ENCODE results near the gene LILRB1. TPM values are rescaled to one million over a fixed set of nuclear protein-coding genes. Genes with fewer than 3 reads are reported as not detected.
"Not testable (repeated sequence)": the region's sequence is repeated elsewhere in the genome, so short reads cannot be mapped to it uniquely, and the experiment has no call there.

Gene LILRB1
- polyA plus RNA-seq, 1 experiment = not detected

DNA sequence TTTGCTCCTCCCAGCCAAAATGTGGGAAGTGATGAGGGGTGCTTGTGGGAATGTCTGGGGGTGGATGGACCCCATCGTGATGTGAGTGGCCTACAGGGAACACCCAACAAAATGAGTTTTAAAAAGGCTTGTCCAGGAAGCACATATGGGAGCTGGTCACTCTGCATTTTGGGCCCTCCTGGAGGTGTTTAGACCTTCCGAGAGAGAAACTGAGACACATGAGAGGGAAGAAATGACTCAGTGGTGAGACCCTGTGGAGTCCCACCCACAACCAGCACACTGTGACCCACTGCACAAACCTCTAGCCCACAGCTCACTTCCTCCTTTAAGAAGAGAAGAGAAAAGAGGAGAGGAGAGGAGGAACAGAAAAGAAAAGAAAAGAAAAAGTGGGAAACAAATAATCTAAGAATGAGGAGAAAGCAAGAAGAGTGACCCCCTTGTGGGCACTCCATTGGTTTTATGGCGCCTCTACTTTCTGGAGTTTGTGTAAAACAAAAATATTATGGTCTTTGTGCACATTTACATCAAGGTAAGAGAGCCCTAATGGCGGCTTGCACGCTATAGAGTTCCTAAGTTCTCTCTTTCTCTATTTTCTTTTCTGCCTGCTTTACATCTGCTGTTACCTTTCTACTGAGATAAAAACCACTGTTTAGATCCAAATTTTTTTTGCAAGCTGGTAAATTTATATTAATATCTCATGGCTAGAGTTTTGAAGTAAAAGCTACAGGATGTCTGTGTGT is 13.3 kb upstream of the LILRB1 start:
- H3K27me3 ChIP-seq (ENCODE audit: control insufficient read depth, insufficient read depth, low read length) = no peaks in the 10 kb centered on the region
- no peak overlapping the region for H3K4me3 ChIP-seq (ENCODE audit: low read depth, low read length)
- POLR2A ChIA-PET = no interaction called here
- CTCF ChIA-PET = interaction anchor here (1.2 kb wide), 1 partner anchor 59 kb away, joined by 3 read pairs; no protein-coding TSS in a partner anchor
- TF ChIP-seq, protein P1, sequence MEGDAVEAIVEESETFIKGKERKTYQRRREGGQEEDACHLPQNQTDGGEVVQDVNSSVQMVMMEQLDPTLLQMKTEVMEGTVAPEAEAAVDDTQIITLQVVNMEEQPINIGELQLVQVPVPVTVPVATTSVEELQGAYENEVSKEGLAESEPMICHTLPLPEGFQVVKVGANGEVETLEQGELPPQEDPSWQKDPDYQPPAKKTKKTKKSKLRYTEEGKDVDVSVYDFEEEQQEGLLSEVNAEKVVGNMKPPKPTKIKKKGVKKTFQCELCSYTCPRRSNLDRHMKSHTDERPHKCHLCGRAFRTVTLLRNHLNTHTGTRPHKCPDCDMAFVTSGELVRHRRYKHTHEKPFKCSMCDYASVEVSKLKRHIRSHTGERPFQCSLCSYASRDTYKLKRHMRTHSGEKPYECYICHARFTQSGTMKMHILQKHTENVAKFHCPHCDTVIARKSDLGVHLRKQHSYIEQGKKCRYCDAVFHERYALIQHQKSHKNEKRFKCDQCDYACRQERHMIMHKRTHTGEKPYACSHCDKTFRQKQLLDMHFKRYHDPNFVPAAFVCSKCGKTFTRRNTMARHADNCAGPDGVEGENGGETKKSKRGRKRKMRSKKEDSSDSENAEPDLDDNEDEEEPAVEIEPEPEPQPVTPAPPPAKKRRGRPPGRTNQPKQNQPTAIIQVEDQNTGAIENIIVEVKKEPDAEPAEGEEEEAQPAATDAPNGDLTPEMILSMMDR (IDR thresholded peaks at IDR 0.05; ENCODE audit: insufficient read depth, low read depth, low read length) = no peak
- H3K36me3 ChIP-seq (ENCODE audit: control insufficient read depth, insufficient read depth, low read length) = no peaks in the 10 kb centered on the region
- no peak for DNase-seq (ENCODE audit: low read depth)

DNA sequence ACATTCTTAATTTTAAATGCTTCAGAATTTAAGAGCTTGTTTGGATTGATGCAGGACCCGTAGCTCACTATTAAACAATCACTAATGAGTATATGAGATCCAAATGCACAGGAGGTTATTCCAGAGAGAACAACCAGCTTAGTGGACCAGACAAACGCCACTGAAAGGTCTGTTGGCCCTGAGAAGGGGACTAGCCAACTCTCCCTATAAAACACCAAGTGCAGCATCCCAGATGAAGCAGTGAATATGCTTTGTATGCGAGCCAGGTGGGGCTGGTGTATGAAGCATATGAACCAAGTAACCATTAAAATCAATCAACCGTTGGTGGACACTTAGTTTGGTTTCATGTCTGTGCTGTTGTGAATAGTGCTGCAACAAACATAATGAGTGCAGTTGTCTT is 9.8 kb upstream of the LILRB1 start:
- ChIA-PET CTCF (no interaction called here), POLR2A (no interaction called here)

DNA sequence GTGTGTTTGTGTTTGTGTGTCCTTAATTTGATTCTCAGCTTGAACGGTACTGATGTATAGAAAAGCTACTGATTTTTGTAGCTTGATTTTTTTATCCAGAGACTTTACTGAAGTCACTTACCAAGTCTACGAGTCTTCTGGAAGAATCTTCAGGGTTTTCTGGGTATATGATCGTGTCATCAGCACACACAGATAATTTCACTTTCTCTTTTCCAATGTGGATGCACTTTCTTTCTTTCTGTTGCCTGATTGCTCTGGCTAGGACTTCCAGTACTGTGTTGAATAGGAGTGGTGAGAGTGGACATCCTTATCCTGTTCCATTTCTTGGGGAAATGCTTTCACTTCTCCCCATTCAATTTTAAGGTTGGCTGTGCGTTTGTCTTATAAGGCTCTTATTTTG is 7.9 kb upstream of the LILRB1 start:
- Histone ChIP-seq H3K36me3 (ENCODE audit: control insufficient read depth, insufficient read depth, low read length) (no peaks in the 10 kb centered on the region), H3K27me3 (ENCODE audit: control insufficient read depth, insufficient read depth, low read length) (no peaks in the 10 kb centered on the region), H3K4me3 (ENCODE audit: low read depth, low read length) (no peak overlapping the region)
- ChIA-PET POLR2A (no interaction called here), CTCF (no interaction called here)
- no peak for DNase-seq (ENCODE audit: low read depth)
- TF ChIP-seq, protein P1 (IDR thresholded peaks at IDR 0.05; ENCODE audit: insufficient read depth, low read depth, low read length) = no peak

More for the DNA sequence above, 9.8 kb upstream of the LILRB1 start:
- no peak overlapping the region for H3K4me3 ChIP-seq (ENCODE audit: low read depth, low read length)
- DNase-seq (ENCODE audit: low read depth) = no peak
- no peaks in the 10 kb centered on the region for H3K36me3 ChIP-seq (ENCODE audit: control insufficient read depth, insufficient read depth, low read length)
- no peaks in the 10 kb centered on the region for H3K27me3 ChIP-seq (ENCODE audit: control insufficient read depth, insufficient read depth, low read length)
- TF ChIP-seq, protein P1 (IDR thresholded peaks at IDR 0.05; ENCODE audit: insufficient read depth, low read depth, low read length) = no peak

- H3K27me3 ChIP-seq (ENCODE audit: control insufficient read depth, insufficient read depth, low read length); POLR2A ChIA-PET; DNase-seq (ENCODE audit: low read depth); H3K4me3 ChIP-seq (ENCODE audit: low read depth, low read length); H3K36me3 ChIP-seq (ENCODE audit: control insufficient read depth, insufficient read depth, low read length); CTCF ChIA-PET: not testable (repeated sequence)
Measured at GRCh38 chr19:54624234-54624633, 6.0 kb upstream of the LILRB1 start.

DNA sequence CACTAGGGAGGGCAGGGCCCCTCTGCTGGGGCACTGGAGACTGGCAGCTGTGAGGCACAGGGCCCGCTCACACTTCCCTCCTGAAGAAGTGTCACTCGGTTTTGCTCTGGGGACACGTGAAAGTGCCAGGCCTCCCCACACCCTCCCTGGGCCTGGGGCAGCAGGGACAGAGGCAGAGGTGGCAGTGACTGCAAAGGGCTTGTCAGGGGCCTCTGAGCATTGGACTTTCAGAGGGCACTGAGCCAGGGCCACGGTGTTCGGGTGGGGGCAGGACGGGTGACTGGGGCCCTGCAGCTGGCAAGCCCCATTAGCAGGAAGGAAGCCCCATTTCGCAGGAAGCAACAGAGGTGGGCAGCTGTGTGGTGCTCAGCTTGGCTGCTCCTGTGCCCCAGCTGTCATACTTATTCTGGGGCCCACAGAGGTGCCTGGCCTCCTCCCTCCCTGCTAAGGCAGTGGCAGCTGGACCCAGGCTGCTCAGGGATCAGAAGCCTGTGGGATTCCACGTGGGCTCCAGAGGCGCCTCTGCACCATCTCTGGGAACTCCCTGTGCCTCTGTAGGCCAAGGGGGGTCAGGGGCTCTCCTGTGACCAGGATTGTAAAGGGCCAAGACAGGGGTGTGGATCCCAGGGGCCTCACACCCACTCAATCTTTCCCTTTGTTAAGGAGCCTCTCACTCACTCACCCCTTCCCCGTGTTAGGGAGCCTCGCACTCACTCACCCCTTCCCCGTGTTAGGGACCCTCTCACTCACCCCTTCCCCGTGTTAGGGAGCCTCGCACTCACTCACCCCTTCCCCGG is 5.2 kb upstream of the LILRB1 start:
- H3K4me3 ChIP-seq (ENCODE audit: low read depth, low read length); H3K36me3 ChIP-seq (ENCODE audit: control insufficient read depth, insufficient read depth, low read length); H3K27me3 ChIP-seq (ENCODE audit: control insufficient read depth, insufficient read depth, low read length); DNase-seq (ENCODE audit: low read depth); CTCF ChIA-PET; POLR2A ChIA-PET: not testable (repeated sequence)

DNA sequence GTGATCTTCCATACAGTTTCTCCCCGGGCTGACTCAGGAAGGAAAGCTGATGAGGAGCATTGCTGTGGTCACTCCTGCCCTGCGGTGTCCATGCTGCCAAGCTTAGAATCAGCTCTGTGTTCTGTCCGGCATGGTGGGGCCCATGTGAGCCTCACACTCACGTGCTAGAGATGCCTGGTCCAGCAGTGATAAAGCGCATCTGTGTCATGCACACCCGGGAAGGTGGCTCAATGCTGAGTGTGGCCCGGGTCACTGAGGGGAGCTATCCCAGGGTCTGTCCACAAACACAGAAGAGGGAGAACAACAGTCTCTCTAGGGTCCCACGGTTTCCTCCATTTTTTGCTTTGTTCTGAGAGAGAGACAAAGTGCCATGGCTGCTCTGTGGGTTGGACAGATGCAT is 3.5 kb upstream of the LILRB1 start:
- no peak for DNase-seq (ENCODE audit: low read depth)
- Histone ChIP-seq H3K4me3 (ENCODE audit: low read depth, low read length) (no peak overlapping the region), H3K27me3 (ENCODE audit: control insufficient read depth, insufficient read depth, low read length) (no peaks in the 10 kb centered on the region), H3K36me3 (ENCODE audit: control insufficient read depth, insufficient read depth, low read length) (no peaks in the 10 kb centered on the region)
- POLR2A ChIA-PET = no interaction called here
- CTCF ChIA-PET = no interaction called here
- TF ChIP-seq, protein P1 (IDR thresholded peaks at IDR 0.05; ENCODE audit: insufficient read depth, low read depth, low read length) = no peak

DNA sequence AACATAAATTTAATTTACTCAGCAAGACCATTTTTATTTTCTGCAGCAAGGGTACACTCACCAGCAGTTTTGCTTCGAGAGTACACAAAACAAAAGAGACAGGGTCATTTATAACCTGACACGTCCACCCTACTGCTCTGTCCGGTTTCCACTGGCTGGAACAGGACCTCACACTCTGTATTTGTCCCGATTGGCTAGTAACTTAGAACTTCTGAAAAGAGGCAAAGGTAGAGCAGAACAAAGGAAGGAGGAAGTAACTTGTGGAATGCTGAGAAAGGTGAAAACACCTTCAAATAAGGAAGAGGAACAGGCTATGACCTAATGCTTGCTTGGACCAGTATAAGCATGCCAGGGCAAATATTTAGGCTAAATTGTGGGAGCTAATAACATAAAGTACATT is 2.4 kb upstream of the LILRB1 start:
- CTCF ChIA-PET; H3K27me3 ChIP-seq (ENCODE audit: control insufficient read depth, insufficient read depth, low read length); DNase-seq (ENCODE audit: low read depth); H3K4me3 ChIP-seq (ENCODE audit: low read depth, low read length); H3K36me3 ChIP-seq (ENCODE audit: control insufficient read depth, insufficient read depth, low read length); POLR2A ChIA-PET: not testable (repeated sequence)
